ENCODE data around the gene PSMD9.
"Not testable (repeated sequence)": the region's sequence is repeated elsewhere in the genome, so short reads cannot be mapped to it uniquely, and the experiment has no call there.

Gene PSMD9

GRCh38 chr12:121925358-121925695 lies 36.7 kb downstream of the PSMD9 start:
- no peak for DNase-seq (ENCODE audit: low read depth)

GRCh38 chr12:121926874-121927706 lies 38.5 kb downstream of the PSMD9 start:
- DNase-seq (ENCODE audit: low read depth), result no peak

GRCh38 chr12:121927813-121928212 lies 39.2 kb downstream of the PSMD9 start:
- DNase-seq (ENCODE audit: low read depth), result no peak

GRCh38 chr12:121929545-121929944 lies 41.0 kb downstream of the PSMD9 start:
- not testable (repeated sequence) for DNase-seq (ENCODE audit: low read depth)

GRCh38 chr12:121930862-121931261 lies 42.3 kb downstream of the PSMD9 start:
- DNase-seq (ENCODE audit: low read depth), result no peak

GRCh38 chr12:121932176-121932536 lies 43.6 kb downstream of the PSMD9 start:
- DNase-seq (ENCODE audit: low read depth), result no peak

GRCh38 chr12:121932914-121933521 lies 44.4 kb downstream of the PSMD9 start:
- DNase-seq (ENCODE audit: low read depth), result no peak

GRCh38 chr12:121933522-121934308 lies 45.1 kb downstream of the PSMD9 start:
- no peak for DNase-seq (ENCODE audit: low read depth)

GRCh38 chr12:121934309-121934664 lies 45.7 kb downstream of the PSMD9 start:
- no peak for DNase-seq (ENCODE audit: low read depth)

- no peak for DNase-seq (ENCODE audit: low read depth)
These were observed 49.1 kb downstream of the PSMD9 start for GRCh38 chr12:121937654-121938053.

- DNase-seq (ENCODE audit: low read depth), result no peak
These were observed 50.6 kb downstream of the PSMD9 start for GRCh38 chr12:121939186-121939585.

GRCh38 chr12:121939992-121940766 lies 51.6 kb downstream of the PSMD9 start:
- DNase-seq (ENCODE audit: low read depth), result no peak

GRCh38 chr12:121942145-121942718 lies 53.6 kb downstream of the PSMD9 start:
- DNase-seq (ENCODE audit: low read depth), result no peak

GRCh38 chr12:121943926-121944325 lies 55.3 kb downstream of the PSMD9 start:
- no peak for DNase-seq (ENCODE audit: low read depth)

GRCh38 chr12:121946313-121947025 lies 57.9 kb downstream of the PSMD9 start:
- no peak for DNase-seq (ENCODE audit: low read depth)

- DNase-seq (ENCODE audit: low read depth), result no peak
These were observed 59.4 kb downstream of the PSMD9 start for GRCh38 chr12:121947981-121948380.

GRCh38 chr12:121949648-121950397 lies 61.2 kb downstream of the PSMD9 start:
- DNase-seq (ENCODE audit: low read depth), result no peak

GRCh38 chr12:121953117-121953692 lies 64.6 kb downstream of the PSMD9 start:
- DNase-seq (ENCODE audit: low read depth), result no peak

- no peak for DNase-seq (ENCODE audit: low read depth)
These were observed 65.1 kb downstream of the PSMD9 start for GRCh38 chr12:121953695-121954094.
